ENCODE results near the gene ABCG5. TPM values are rescaled to one million over a fixed set of nuclear protein-coding genes. Genes with fewer than 3 reads are reported as not detected.

ABCG5 gene
- polyA plus RNA-seq, 1 donor (not counting 4 experiments of a cell fraction or from before 2014, with no cell fraction given), result not detected

GRCh38 chr2:43794956-43795355 lies 43.7 kb downstream of the ABCG5 start:
- Histone ChIP-seq H2AFZ (ENCODE audit: control insufficient read depth, low read length) (no peak overlapping the region), H3K9me1 (ENCODE audit: control insufficient read depth, extremely low read depth, insufficient read depth, low read length) (no peaks in the 10 kb centered on the region), H3K9ac (ENCODE audit: control insufficient read depth, extremely low read depth, insufficient read depth, low read length) (no peak overlapping the region), H3K27ac (ENCODE audit: control insufficient read depth, insufficient read depth, low read length) (no peak overlapping the region), H3K4me3 (ENCODE audit: control insufficient read depth in 2 of 3, extremely low read depth in 1 of 3, insufficient read depth in 2 of 3, low read depth in 1 of 3, low read length in 3 of 3) (no peak overlapping the region), H3K27me3 (ENCODE audit: control insufficient read depth, extremely low read depth, insufficient read depth, low read length) (no peaks in the 10 kb centered on the region), H4K20me1 (ENCODE audit: control insufficient read depth, extremely low read depth, insufficient read depth, low read length) (no peaks in the 10 kb centered on the region), H3K79me2 (ENCODE audit: control insufficient read depth, insufficient read depth, low read length) (no peaks in the 10 kb centered on the region), H3K9me3 (ENCODE audit: control insufficient read depth, low read depth, low read length) (no peaks in the 10 kb centered on the region), H3K4me1 (ENCODE audit: control insufficient read depth, extremely low read depth, insufficient read depth, low read length) (no peaks in the 10 kb centered on the region), H3K36me3 (ENCODE audit: control insufficient read depth in 2 of 2, extremely low read depth in 1 of 2, insufficient read depth in 2 of 2, low read length in 2 of 2) (peaks cover 0 to 9% of the 10 kb centered on the region in 2 experiments), H3K4me2 (ENCODE audit: control insufficient read depth, extremely low read depth, insufficient read depth, low read depth, low read length) (no peak overlapping the region)
- no peak for DNase-seq (ENCODE audit: low read depth, low spot score)
- no peak for FAIRE-seq
- TF ChIP-seq CTCF (optimal IDR thresholded peaks at IDR 0.05 in 1 of 3, IDR thresholded peaks at IDR 0.05 in 1 of 3, conservative IDR thresholded peaks at IDR 0.05 in 1 of 3; ENCODE audit: extremely low read depth in 1 of 3, insufficient read depth in 2 of 3, low read length in 3 of 3) (no peak), EZH2 (IDR thresholded peaks at IDR 0.05; ENCODE audit: low read length) (no peak)
- dilution Hi-C loops (cut with MboI; ENCODE audit: extremely low pct_ligation_motif_present, low sequenced_read_pairs), result no loop called here

GRCh38 chr2:43792653-43793052 lies 46.0 kb downstream of the ABCG5 start:
- dilution Hi-C loops (cut with MboI; ENCODE audit: extremely low pct_ligation_motif_present, low sequenced_read_pairs), result no loop called here
- H3K27me3 ChIP-seq (ENCODE audit: control insufficient read depth, extremely low read depth, insufficient read depth, low read length), result no peaks in the 10 kb centered on the region
- DNase-seq (ENCODE audit: low read depth, low spot score), result no peak
- H3K9me1 ChIP-seq (ENCODE audit: control insufficient read depth, extremely low read depth, insufficient read depth, low read length), result no peaks in the 10 kb centered on the region
- no peak overlapping the region for H3K4me3 ChIP-seq (ENCODE audit: control insufficient read depth in 2 of 3, extremely low read depth in 1 of 3, insufficient read depth in 2 of 3, low read depth in 1 of 3, low read length in 3 of 3)
- no peaks in the 10 kb centered on the region for H3K79me2 ChIP-seq (ENCODE audit: control insufficient read depth, insufficient read depth, low read length)
- peaks cover 0 to 12% of the 10 kb centered on the region in 2 experiments for H3K36me3 ChIP-seq (ENCODE audit: control insufficient read depth in 2 of 2, extremely low read depth in 1 of 2, insufficient read depth in 2 of 2, low read length in 2 of 2)
- no peaks in the 10 kb centered on the region for H4K20me1 ChIP-seq (ENCODE audit: control insufficient read depth, extremely low read depth, insufficient read depth, low read length)
- H3K9ac ChIP-seq (ENCODE audit: control insufficient read depth, extremely low read depth, insufficient read depth, low read length), result no peak overlapping the region
- no peak overlapping the region for H3K4me2 ChIP-seq (ENCODE audit: control insufficient read depth, extremely low read depth, insufficient read depth, low read depth, low read length)
- no peak overlapping the region for H3K27ac ChIP-seq (ENCODE audit: control insufficient read depth, insufficient read depth, low read length)
- no peaks in the 10 kb centered on the region for H3K4me1 ChIP-seq (ENCODE audit: control insufficient read depth, extremely low read depth, insufficient read depth, low read length)
- no peak for TF ChIP-seq EZH2 (IDR thresholded peaks at IDR 0.05; ENCODE audit: low read length)
- TF ChIP-seq CTCF (optimal IDR thresholded peaks at IDR 0.05 in 1 of 3, IDR thresholded peaks at IDR 0.05 in 1 of 3, conservative IDR thresholded peaks at IDR 0.05 in 1 of 3; ENCODE audit: extremely low read depth in 1 of 3, insufficient read depth in 2 of 3, low read length in 3 of 3), result no peak
- H3K9me3 ChIP-seq (ENCODE audit: control insufficient read depth, low read depth, low read length), result no peaks in the 10 kb centered on the region
- no peak overlapping the region for H2AFZ ChIP-seq (ENCODE audit: control insufficient read depth, low read length)
- FAIRE-seq, result no peak
